ENCODE measurements around the gene GPC6. TPM values are rescaled to one million over a fixed set of nuclear protein-coding genes. Genes with fewer than 3 reads are reported as not detected.

Gene GPC6
- total and polyA plus RNA-seq, 4 donors = 5.9 to 29.1 (median 18.2) TPM

DNA sequence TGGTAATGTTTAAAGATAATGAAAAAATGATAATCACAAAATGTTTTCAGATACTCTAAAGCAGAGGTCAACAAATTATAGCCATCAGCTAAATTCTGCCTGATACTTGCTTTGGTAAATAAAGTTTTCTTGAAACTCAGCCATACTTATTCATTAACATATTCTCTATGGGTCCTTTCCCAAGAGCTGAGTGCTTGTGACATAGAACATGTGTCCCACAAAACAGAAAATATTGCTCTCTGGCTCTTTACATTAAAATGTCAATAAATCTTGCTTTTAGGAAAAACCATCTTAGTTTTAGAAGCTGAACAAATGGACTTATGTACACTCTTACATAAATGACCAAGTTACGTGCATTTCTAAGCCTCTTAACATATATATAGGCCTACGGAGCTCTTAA is 945.8 kb downstream of the GPC6 start:
- H3K36me3 ChIP-seq (ENCODE audit: control insufficient read depth in 4 of 4, insufficient read depth in 3 of 4, low read depth in 1 of 4, low read length in 3 of 4) = no peaks in the 10 kb centered on the region
- no peak for TF ChIP-seq FOXA2 (IDR thresholded peaks at IDR 0.05)
- TF ChIP-seq, protein P1, sequence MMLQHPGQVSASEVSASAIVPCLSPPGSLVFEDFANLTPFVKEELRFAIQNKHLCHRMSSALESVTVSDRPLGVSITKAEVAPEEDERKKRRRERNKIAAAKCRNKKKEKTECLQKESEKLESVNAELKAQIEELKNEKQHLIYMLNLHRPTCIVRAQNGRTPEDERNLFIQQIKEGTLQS (IDR thresholded peaks at IDR 0.05) = no peak
- no peak for TF ChIP-seq JUND (IDR thresholded peaks at IDR 0.05)
- TF ChIP-seq, protein P2, sequence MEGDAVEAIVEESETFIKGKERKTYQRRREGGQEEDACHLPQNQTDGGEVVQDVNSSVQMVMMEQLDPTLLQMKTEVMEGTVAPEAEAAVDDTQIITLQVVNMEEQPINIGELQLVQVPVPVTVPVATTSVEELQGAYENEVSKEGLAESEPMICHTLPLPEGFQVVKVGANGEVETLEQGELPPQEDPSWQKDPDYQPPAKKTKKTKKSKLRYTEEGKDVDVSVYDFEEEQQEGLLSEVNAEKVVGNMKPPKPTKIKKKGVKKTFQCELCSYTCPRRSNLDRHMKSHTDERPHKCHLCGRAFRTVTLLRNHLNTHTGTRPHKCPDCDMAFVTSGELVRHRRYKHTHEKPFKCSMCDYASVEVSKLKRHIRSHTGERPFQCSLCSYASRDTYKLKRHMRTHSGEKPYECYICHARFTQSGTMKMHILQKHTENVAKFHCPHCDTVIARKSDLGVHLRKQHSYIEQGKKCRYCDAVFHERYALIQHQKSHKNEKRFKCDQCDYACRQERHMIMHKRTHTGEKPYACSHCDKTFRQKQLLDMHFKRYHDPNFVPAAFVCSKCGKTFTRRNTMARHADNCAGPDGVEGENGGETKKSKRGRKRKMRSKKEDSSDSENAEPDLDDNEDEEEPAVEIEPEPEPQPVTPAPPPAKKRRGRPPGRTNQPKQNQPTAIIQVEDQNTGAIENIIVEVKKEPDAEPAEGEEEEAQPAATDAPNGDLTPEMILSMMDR (IDR thresholded peaks at IDR 0.05; ENCODE audit: low read depth, low read length, missing input control) = no peak
- no peak for TF ChIP-seq EGR1 (IDR thresholded peaks at IDR 0.05; ENCODE audit: low read depth in 2 of 2)
- TF ChIP-seq GABPA (IDR thresholded peaks at IDR 0.05 in 1 of 2, conservative IDR thresholded peaks at IDR 0.05 in 1 of 2) = no peak
- TF ChIP-seq NR2F2 (IDR thresholded peaks at IDR 0.05) = no peak
- TF ChIP-seq HNF4G (IDR thresholded peaks at IDR 0.05) = no peak
- no peak for TF ChIP-seq RXRA (IDR thresholded peaks at IDR 0.05)
- TF ChIP-seq HNF4A (conservative IDR thresholded peaks at IDR 0.05) = no peak
- no peak for TF ChIP-seq YY1 (IDR thresholded peaks at IDR 0.05)
- TF ChIP-seq RAD21 (IDR thresholded peaks at IDR 0.05) = no peak

DNA sequence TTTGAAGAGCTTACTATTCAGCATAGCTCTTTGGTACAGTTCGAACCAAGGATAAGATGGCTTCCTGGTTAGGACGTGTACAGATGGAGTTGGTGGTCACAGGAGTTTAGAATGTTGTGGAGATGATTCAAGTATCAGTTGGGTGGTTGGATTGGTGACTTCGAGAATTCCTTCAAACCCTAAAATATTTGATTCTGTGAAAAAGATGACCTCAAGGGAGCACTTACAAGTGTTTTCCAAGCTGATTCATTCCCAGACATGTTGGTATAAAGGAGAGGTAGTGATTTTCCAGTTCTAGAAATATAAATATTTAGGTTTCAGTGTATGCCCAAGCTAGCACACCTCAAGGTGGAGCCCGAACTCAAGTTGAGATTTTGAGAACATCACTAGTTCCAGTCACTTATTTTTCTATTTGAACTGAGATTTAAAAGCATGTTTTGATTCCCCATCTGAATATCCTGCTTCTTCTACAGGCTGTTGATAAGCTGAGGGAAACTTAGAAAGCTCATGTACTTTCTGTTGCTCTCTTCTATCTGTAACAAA is 946.8 kb downstream of the GPC6 start:
- 94% methylated on average over 4 of the region's 4 CpGs for WGBS
- Histone ChIP-seq H3K4me3 (ENCODE audit: low read depth in 1 of 3, low read length in 3 of 3) (no peak overlapping the region), H3K36me3 (ENCODE audit: control insufficient read depth in 4 of 4, insufficient read depth in 3 of 4, low read depth in 1 of 4, low read length in 3 of 4) (no peaks in the 10 kb centered on the region), H3K9ac (ENCODE audit: low read depth in 1 of 2, low read length in 2 of 2) (no peak overlapping the region), H3K27ac (ENCODE audit: low read depth in 1 of 2, low read length in 2 of 2) (no peak overlapping the region), H3K27me3 (ENCODE audit: control insufficient read depth in 4 of 4, insufficient read depth in 4 of 4, low read length in 3 of 4) (no peaks in the 10 kb centered on the region), H3K9me3 (ENCODE audit: control insufficient read depth in 4 of 4, low read length in 3 of 4) (no peaks in the 10 kb centered on the region), H3K4me1 (ENCODE audit: control insufficient read depth in 4 of 4, insufficient read depth in 4 of 4, low read length in 3 of 4) (peaks cover 7 to 42% (median 30%) of the 10 kb centered on the region in 4 donors)
- TF ChIP-seq FOXA1 (IDR thresholded peaks at IDR 0.05) (no peak), EGR1 (IDR thresholded peaks at IDR 0.05; ENCODE audit: low read depth in 2 of 2) (no peak), YY1 (IDR thresholded peaks at IDR 0.05) (no peak), HNF4G (IDR thresholded peaks at IDR 0.05) (no peak), HNF4A (conservative IDR thresholded peaks at IDR 0.05) (no peak), GABPA (IDR thresholded peaks at IDR 0.05 in 1 of 2, conservative IDR thresholded peaks at IDR 0.05 in 1 of 2) (no peak)
- TF ChIP-seq, protein P3, sequence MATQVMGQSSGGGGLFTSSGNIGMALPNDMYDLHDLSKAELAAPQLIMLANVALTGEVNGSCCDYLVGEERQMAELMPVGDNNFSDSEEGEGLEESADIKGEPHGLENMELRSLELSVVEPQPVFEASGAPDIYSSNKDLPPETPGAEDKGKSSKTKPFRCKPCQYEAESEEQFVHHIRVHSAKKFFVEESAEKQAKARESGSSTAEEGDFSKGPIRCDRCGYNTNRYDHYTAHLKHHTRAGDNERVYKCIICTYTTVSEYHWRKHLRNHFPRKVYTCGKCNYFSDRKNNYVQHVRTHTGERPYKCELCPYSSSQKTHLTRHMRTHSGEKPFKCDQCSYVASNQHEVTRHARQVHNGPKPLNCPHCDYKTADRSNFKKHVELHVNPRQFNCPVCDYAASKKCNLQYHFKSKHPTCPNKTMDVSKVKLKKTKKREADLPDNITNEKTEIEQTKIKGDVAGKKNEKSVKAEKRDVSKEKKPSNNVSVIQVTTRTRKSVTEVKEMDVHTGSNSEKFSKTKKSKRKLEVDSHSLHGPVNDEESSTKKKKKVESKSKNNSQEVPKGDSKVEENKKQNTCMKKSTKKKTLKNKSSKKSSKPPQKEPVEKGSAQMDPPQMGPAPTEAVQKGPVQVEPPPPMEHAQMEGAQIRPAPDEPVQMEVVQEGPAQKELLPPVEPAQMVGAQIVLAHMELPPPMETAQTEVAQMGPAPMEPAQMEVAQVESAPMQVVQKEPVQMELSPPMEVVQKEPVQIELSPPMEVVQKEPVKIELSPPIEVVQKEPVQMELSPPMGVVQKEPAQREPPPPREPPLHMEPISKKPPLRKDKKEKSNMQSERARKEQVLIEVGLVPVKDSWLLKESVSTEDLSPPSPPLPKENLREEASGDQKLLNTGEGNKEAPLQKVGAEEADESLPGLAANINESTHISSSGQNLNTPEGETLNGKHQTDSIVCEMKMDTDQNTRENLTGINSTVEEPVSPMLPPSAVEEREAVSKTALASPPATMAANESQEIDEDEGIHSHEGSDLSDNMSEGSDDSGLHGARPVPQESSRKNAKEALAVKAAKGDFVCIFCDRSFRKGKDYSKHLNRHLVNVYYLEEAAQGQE (IDR thresholded peaks at IDR 0.05) = no peak
- TF ChIP-seq, protein P2 (IDR thresholded peaks at IDR 0.05; ENCODE audit: low read depth, low read length, missing input control) = no peak
- no peak for DNase-seq (ENCODE audit: low spot score)

More for the DNA sequence above, 945.8 kb downstream of the GPC6 start:
- no peaks in the 10 kb centered on the region for H3K27me3 ChIP-seq (ENCODE audit: control insufficient read depth in 4 of 4, insufficient read depth in 4 of 4, low read length in 3 of 4)
- no peak overlapping the region for H3K9ac ChIP-seq (ENCODE audit: low read depth in 1 of 2, low read length in 2 of 2)
- H3K4me3 ChIP-seq (ENCODE audit: low read depth in 1 of 3, low read length in 3 of 3) = no peak overlapping the region
- no peaks in the 10 kb centered on the region for H3K9me3 ChIP-seq (ENCODE audit: control insufficient read depth in 4 of 4, low read length in 3 of 4)
- peaks cover 7 to 38% (median 29%) of the 10 kb centered on the region in 4 donors for H3K4me1 ChIP-seq (ENCODE audit: control insufficient read depth in 4 of 4, insufficient read depth in 4 of 4, low read length in 3 of 4)
- 97% methylated on average over 2 of the region's 2 CpGs for WGBS
- H3K27ac ChIP-seq (ENCODE audit: low read depth in 1 of 2, low read length in 2 of 2) = no peak overlapping the region
- DNase-seq (ENCODE audit: low spot score) = no peak

Measured in liver (tissue), 9 donors.